ENCODE data around the gene CYP1A2.

- no peak for TF ChIP-seq EZH2 (IDR thresholded peaks at IDR 0.05; ENCODE audit: insufficient read depth, poor library complexity, severe bottlenecking)
- no peak for TF ChIP-seq EZH2phosphoT487 (IDR thresholded peaks at IDR 0.05; ENCODE audit: insufficient read depth, low read depth)
These were observed 46.3 kb downstream of the CYP1A2 start for GRCh38 chr15:74794970-74795349.

Data from GM23248 (cell line).